Stimulated activated CD4-positive, alpha-beta T cell treated with anti-CD3 and anti-CD28 coated beads, Interleukin-2, amount 100 ng/mL, for 48 hours (primary cell): ENCODE results near the gene LSM8.
A peak's percentile ranks its signal among the peaks of the same experiment; 100 is the strongest.
"Not testable (repeated sequence)": the region's sequence is repeated elsewhere in the genome, so short reads cannot be mapped to it uniquely, and the experiment has no call there.

ENCODE experiments used
- DNase-seq, 2 donors: peaks; one replicate each; pipeline ENCODE4 v3.0.0-alpha.2; 2020

The LSM8 gene

DNA sequence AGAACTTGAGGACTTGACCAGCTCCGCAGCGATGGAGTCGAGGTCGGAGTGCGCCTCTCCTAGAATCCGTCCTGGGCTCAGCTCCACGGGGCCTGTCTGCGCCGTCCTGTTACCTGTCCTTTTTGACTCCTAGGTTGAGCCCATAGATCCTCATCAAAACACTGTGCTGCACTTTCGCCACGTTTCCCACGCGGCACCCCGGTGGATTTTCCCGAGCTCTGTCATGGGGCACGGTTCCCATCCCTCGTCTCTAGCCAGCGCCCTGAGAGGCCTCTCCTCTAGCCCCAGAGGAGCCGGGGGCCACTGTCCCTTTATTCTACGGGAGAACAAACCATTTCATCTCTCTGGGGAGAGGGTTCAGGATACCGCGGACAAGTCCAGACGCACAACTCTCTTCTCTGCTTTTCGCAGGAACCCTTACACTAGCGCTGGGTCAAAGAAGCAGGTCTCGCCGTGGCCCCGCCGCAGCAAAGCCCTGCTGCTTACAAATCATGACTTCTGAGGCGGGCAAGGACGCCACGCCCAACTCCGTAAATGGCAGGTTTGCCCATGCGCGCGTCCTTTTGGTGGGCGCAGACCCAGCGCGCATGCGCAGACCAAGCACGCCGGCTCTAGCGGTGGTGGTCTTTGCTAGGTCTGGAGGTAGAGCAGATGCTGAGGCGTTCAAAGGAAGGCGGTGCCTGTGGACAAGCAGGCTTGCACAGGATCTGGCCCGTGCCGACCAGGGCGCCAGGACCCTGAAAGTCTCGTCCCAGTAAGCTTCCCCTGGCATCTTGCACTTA lies 30.3 kb downstream of the LSM8 start:
- peak; percentile 54 to 59 for DNase-seq

DNA sequence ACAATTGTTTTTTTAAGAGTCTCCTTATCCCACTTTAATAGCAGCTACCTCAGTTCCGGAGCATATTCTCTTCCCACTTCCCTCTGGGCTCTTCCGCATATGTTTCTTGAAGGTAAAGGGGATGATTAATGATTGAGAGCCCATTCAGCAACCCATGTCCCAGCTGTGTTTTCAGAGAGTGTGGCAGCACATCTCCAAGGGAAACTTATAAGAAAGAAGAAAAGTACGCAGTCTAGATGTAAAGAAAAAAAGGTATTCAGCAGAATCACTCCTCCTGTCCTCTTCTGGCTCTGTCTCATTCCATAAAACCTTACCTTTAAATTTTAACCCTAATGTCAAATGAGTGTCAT lies 30.8 kb downstream of the LSM8 start:
- DNase-seq = no peak

DNA sequence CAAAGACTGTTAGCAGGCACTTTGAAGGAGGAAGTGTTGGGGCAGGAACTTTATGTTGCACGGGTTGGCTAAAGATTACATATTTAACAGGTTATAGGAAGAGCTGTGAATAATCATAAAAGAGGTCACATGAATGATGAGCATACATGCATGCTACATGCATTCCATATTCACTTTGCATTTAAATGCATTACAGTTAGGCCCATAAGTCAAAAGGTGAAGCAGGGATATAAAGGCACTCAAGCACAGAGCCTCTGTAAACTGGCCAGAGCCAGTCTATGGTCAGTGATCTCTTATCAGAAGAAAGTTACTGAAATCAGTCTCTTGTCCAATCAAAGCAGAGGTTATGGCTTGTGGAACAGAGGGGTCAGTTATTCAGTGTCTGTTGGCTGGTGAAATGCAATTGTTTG lies 33.3 kb downstream of the LSM8 start:
- DNase-seq = no peak

DNA sequence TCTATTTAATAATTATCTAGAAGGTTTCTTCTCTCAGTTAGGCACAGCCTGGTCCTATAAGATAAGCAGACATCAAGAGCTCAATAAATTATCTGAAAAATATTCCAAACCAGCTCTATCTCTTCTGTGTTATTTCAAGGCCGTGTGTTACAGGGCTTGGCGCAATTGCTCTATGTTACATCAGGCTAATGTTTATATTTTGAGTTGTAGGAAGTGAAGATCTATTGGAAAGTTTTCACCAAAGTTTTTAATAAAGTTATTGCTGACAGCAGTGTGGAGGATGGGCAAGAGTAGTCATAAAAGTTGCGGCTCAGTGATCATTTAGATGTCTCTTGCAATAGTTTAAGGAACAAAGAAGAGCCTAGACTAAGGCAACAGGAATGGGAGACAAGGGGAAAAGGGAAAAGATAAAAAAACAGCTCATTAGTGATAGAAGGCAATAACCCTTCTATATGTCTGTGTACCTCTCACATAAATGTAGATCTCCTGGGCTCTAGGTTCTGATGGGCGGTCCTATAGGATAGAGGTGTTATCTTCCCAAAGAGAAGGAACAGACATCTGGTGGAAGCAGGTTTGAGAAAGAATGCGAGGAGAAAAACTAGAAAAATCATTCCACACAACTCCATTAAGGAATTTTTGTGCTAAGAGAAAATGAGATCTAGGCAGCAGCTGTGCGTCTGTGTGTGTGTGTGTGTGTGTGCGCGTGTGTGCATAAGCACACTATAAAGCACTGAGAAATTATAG lies 34.6 kb downstream of the LSM8 start:
- DNase-seq = no peak

DNA sequence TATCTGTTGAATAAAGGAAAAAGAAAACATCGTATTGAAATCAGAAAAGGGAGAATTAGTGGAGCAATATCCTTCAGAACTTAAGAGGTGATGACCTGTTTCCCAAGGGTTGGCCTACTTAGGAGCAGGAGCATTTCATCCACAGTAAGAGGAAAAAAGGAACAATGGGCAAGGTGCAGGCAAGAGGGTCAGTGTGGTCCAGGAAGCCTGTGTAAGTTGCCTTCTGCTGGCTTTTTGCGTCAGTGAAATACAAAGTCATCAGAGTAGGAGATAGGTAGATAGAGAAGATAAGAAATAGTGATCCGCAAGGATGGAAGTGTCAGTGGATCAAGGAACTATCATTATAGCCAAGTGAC lies 35.2 kb downstream of the LSM8 start:
- DNase-seq = no peak

GRCh38 chr7:118220583-118220982 lies 36.6 kb downstream of the LSM8 start:
- DNase-seq = no peak

DNA sequence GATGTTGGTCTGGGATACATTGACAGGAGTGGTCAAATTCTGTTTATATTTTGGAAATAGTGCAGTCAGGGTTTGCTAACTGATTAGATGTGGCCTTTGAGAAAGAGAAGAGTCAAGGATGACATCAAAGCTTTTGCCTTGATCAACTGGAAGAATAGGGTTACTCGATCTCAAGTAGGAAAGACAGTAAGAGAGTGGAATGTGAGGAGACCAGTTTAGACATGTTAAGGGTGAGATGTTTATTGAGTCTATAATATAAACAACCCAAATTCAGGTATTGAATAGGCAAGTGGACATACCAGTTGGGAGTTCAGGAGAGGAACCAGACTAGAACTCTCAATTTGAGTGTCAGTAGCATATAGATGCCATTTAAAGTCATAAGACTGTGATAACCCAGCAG lies 38.6 kb downstream of the LSM8 start:
- no peak for DNase-seq

DNA sequence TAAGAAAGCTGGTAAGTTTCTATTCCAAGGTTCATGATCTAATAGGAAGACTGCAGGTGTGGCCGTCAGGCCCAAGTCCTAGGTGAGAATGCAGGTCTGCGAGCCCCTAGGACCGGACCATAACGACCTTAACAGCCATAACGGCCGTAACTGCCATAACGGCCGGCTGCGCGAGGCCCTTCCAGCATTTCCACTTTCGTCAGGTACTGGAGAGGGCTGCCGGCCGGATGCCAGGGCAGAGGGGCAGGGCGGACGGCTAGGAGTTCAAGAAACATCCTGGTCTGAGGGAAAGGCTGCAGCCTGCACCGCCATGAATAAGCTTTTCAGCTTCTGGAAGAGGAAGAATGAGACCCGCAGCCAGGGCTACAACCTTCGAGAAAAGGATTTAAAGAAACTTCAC lies 40.6 kb downstream of the LSM8 start, which contains the start of gene ANKRD7:
Gene ANKRD7, plus strand, starts transcription at position 184 of the 400 bp plus-strand sequence. Its CDS starts 127 bp downstream, at position 311.
- DNase-seq = no peak

DNA sequence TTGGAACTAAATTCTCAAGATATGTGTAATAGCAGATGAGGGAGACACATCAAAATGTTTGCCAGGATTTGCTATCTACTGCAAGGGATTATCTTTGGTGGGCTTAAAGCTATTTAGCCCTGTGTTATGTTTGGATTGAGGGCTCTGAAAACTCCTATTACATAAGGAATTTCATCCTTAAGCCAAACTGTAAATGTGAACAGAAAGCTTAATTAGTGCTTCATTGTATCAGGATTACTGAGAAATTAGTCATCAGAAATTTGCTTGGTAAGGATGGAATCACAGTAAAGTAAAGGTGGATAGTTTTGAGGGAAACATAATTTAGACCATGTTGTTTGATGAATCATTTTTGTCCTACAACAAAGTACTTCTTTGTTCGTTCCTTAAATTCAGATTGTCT lies 48.9 kb downstream of the LSM8 start:
- DNase-seq = no peak

DNA sequence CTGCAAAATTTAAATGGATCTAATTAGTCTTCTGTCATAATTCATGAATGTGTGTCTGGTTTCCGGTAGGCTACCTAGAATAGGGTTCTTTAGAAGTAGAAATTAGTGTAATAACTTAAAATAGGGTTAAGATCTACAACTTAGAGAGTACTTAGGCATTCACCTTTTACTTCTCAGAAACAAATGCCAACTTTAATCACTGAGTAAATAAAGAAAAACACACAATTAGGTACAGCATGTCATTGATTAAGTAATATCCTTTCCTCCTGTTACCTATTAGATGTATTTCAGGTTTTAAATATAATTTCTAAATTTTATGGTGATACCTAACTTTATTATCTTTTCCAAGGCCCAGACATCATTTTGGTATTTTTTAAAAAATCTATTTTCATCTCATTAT lies 49.8 kb downstream of the LSM8 start:
- no peak for DNase-seq

DNA sequence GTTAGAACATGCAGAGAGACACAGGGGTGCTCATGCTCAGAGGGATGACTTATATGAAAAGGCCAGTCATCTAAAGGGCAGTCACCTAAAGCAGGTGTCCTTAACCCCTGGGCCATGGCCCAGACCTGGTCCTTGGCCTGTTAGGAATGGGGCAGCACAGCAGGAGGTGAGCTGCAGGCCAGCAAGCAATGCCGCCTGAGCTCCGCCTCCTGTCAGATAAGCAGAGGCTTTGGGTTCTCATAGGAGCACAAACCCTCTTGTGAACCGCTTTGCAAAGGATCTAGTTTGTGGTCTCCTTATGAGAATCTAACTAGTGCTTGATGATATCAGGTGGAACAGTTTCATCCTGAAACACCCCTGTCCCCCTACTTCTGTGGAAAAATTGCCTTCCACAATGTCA lies 55.0 kb downstream of the LSM8 start:
- DNase-seq = no peak

- not testable (repeated sequence) for DNase-seq
These were observed 56.4 kb downstream of the LSM8 start for GRCh38 chr7:118240320-118240719.
